Colonic mucosa (tissue), 4 donors: ENCODE results near the gene BRINP1. TPM values are rescaled to one million over a fixed set of nuclear protein-coding genes. Genes with fewer than 3 reads are reported as not detected.

Experiments used
- DNase-seq: peaks from one replicate; pipeline ENCODE4 v3.0.0-alpha.2; 2020
- H3K27ac ChIP-seq: fragments of 200-600 bp; one replicate; pipeline ENCODE4 v1.8.0; 2021
- H3K27me3 ChIP-seq: fragments of 200-600 bp; one replicate; pipeline ENCODE4 v1.8.0; 2021
- H3K36me3 ChIP-seq: fragments of 200-600 bp; one replicate; pipeline ENCODE4 v1.8.0; 2021
- H3K4me1 ChIP-seq: fragments of 200-600 bp; one replicate; pipeline ENCODE4 v1.8.0; 2021; ENCODE audit warnings: mild to moderate bottlenecking
- H3K4me3 ChIP-seq: fragments of 200-600 bp; one replicate; pipeline ENCODE4 v1.8.0; 2021
- H3K9ac ChIP-seq, 2 donors: one replicate each; pipeline ENCODE4 v1.7.0; 2013; ENCODE audit warnings: control low read depth in 2 of 2, low read depth in 2 of 2, low read length in 2 of 2
- H3K9me3 ChIP-seq: fragments of 200-600 bp; one replicate; pipeline ENCODE4 v1.8.0; 2021
- intact Hi-C: fragments of 100-400 bp; cut with DNase I; formaldehyde crosslinking; loops from one replicate; pipeline ENCODE4 v1.14.1; 2022
- total RNA-seq, 2 donors: library from RNA; stranded (reverse); fragmentation: NEBNext Ultra II Directional in 1 of 2; extraction: Animal tissue kit (Norgen Biotek cat#: 25700) in 1 of 2; gene quantifications; one replicate each; pipeline ENCODE4 v1.2.1, GENCODE V29; 2021
- TF ChIP-seq, protein P1 (sequence below): fragments of 200-600 bp; IDR thresholded peaks from one replicate; pipeline ENCODE4 v1.8.0; 2022; ENCODE audit warnings: antibody characterized with exemption, mild to moderate bottlenecking
- donor health status: healthy.
- donor health status: DM: no; HTN: no; CAD: no.
- donor health status: DM: no; HTN: no; CAD: no.

Gene BRINP1
- total RNA-seq, 2 donors from 2014 or later = 0.10 to 0.13 TPM

DNA sequence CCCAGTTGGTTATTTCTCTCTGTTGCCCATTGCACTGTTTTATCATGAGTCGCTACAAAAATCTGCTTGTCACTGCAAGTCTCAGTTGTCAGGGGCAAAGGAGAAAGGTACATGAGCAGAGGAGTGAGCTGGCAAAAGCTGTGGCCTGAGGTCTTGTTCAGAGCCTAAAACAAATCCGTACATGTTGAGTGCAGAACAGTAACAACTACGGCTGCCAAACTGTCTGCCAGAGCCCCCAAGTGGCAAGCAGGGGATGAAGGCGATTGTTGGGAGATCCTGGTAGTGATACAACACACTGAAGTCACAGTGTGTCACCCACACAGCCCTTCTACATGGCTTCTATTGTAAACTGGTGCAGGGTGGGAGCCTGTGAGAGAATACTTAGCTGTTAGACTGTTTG lies 50.9 kb downstream of the BRINP1 start:
- TF ChIP-seq, protein P1, sequence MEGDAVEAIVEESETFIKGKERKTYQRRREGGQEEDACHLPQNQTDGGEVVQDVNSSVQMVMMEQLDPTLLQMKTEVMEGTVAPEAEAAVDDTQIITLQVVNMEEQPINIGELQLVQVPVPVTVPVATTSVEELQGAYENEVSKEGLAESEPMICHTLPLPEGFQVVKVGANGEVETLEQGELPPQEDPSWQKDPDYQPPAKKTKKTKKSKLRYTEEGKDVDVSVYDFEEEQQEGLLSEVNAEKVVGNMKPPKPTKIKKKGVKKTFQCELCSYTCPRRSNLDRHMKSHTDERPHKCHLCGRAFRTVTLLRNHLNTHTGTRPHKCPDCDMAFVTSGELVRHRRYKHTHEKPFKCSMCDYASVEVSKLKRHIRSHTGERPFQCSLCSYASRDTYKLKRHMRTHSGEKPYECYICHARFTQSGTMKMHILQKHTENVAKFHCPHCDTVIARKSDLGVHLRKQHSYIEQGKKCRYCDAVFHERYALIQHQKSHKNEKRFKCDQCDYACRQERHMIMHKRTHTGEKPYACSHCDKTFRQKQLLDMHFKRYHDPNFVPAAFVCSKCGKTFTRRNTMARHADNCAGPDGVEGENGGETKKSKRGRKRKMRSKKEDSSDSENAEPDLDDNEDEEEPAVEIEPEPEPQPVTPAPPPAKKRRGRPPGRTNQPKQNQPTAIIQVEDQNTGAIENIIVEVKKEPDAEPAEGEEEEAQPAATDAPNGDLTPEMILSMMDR = no peak

DNA sequence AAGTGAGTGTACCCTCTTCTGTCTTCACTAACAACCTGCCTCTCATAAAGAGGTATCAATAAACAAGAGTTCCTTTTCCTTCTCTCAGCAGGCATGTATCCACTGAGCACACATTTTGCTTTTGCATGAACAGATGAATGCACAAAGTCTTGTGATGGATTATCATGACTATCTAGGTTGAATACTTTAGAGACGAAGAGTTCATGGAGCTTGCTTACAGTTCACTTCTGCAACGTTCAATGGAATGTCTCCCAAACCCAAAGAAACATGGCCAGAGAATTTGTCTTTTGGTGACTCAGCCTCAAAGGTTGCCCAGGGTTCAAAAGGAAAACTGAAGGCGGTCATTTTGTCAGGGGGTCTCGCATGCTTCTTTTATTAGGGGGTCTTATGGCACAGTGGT lies 55.4 kb downstream of the BRINP1 start:
- Histone ChIP-seq H3K27me3 (no peaks in the 10 kb centered on the region), H3K4me3 (no peak overlapping the region), H3K9me3 (no peaks in the 10 kb centered on the region), H3K27ac (no peak overlapping the region), H3K9ac (no peak overlapping the region), H3K4me1 (no peaks in the 10 kb centered on the region), H3K36me3 (no peaks in the 10 kb centered on the region)
- intact Hi-C loops = no loop called here
- TF ChIP-seq, protein P1 = no peak
- DNase-seq = no peak

More for the DNA sequence above, 50.9 kb downstream of the BRINP1 start:
- Histone ChIP-seq H3K36me3 (no peaks in the 10 kb centered on the region), H3K4me3 (no peak overlapping the region), H3K27ac (no peak overlapping the region), H3K9me3 (no peaks in the 10 kb centered on the region), H3K4me1 (no peaks in the 10 kb centered on the region), H3K27me3 (no peaks in the 10 kb centered on the region), H3K9ac (no peak overlapping the region)
- no peak for DNase-seq
- intact Hi-C loops = no loop called here

- Histone ChIP-seq H3K27me3 (no peaks in the 10 kb centered on the region), H3K4me3 (no peak overlapping the region), H3K9me3 (no peaks in the 10 kb centered on the region), H3K27ac (no peak overlapping the region), H3K9ac (no peak overlapping the region), H3K4me1 (no peaks in the 10 kb centered on the region), H3K36me3 (no peaks in the 10 kb centered on the region)
- TF ChIP-seq, protein P1 = no peak
- DNase-seq = no peak
- intact Hi-C loops = no loop called here
Measured at GRCh38 chr9:119310741-119311140, 58.5 kb downstream of the BRINP1 start.

DNA sequence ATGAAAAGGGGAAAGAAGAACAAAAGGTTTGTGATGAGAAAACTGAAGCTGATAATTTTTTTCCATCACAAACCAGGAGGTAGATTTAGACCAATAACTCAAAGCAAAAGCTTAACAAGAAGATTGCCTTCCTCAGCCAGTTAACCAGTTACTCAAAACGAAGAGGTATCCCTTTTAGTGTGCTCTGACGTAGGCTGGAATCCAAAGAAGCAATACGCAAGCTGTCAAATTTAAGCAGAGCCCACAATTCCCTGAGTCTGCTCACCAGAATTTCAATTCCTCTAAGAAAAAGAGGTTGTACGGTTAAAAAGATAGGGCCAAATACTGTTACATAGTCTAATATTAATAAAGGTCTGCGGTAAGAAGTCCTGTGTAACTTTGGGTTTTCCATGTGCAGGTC lies 61.8 kb downstream of the BRINP1 start:
- no peak overlapping the region for H3K4me3 ChIP-seq
- no peak overlapping the region for H3K27ac ChIP-seq
- no peaks in the 10 kb centered on the region for H3K27me3 ChIP-seq
- no peak for DNase-seq
- TF ChIP-seq, protein P1 = no peak
- no peaks in the 10 kb centered on the region for H3K4me1 ChIP-seq
- H3K9me3 ChIP-seq = no peaks in the 10 kb centered on the region
- H3K36me3 ChIP-seq = no peaks in the 10 kb centered on the region
- intact Hi-C loops = no loop called here
- H3K9ac ChIP-seq = no peak overlapping the region

DNA sequence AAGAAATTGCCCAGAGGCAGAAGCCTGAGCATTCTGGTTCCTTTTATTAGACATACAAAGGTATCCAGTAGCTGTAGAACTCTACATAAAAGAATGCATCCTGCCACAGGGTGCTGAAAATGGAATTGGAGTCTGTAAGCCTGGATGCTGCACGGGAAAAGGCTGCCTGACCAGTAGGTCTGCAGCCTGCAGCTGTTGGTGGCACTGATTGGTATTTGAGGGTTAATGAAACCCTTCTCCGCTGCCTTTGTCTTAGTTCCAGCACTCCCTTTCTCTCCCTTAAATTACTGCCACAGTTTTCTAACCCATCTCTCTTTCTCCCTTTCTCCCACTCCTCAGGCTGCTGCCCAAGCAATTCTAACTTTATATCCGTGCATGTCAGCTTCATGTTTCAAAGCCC lies 64.7 kb downstream of the BRINP1 start:
- intact Hi-C loops = no loop called here
- no peaks in the 10 kb centered on the region for H3K4me1 ChIP-seq
- TF ChIP-seq, protein P1 = no peak

More for the DNA sequence above, 64.7 kb downstream of the BRINP1 start:
- H3K9ac ChIP-seq = no peak overlapping the region
- H3K36me3 ChIP-seq = no peaks in the 10 kb centered on the region
- no peak for DNase-seq
- no peak overlapping the region for H3K27ac ChIP-seq
- H3K4me3 ChIP-seq = no peak overlapping the region
- H3K27me3 ChIP-seq = no peaks in the 10 kb centered on the region
- H3K9me3 ChIP-seq = no peaks in the 10 kb centered on the region
